Right atrium auricular region (tissue), 2 donors: ENCODE measurements around the gene CCL26. TPM values are rescaled to one million over a fixed set of nuclear protein-coding genes. Genes with fewer than 3 reads are reported as not detected.

Experiments used
- DNase-seq: peaks from one replicate; pipeline ENCODE4 v3.0.0-alpha.2; 2019; ENCODE audit warnings: low spot score
- H3K27ac ChIP-seq, 2 donors: fragments of 200-600 bp; sonication (generic); 1 replicate in 1 of 2; 2 replicates in 1 of 2; pipeline ENCODE4 v1.5.1; 2016 to 2019
- H3K27me3 ChIP-seq, 2 donors: fragments of 200-600 bp; sonication (generic); one replicate each; pipeline versions ENCODE4 v1.5.1 to v1.6.0; 2017 to 2019
- H3K36me3 ChIP-seq: fragments of 200-600 bp; sonication (generic); one replicate; pipeline ENCODE4 v1.5.1; 2016
- H3K4me1 ChIP-seq, 2 donors: fragments of 200-600 bp; sonication (generic); one replicate each; pipeline versions ENCODE4 v1.5.1 to v1.6.0; 2017 to 2019
- H3K4me3 ChIP-seq, 2 donors: fragments of 200-600 bp; sonication (generic); 1 replicate in 1 of 2; 2 replicates in 1 of 2; pipeline ENCODE4 v1.5.1; 2017 to 2019; ENCODE audit warnings: mild to moderate bottlenecking in 1 of 2, moderate library complexity in 1 of 2
- H3K9me3 ChIP-seq, 2 donors: fragments of 200-600 bp; sonication (generic); one replicate each; pipeline ENCODE4 v1.5.1; 2019
- total RNA-seq, 2 donors: library from RNA; depleted of rRNA; stranded (reverse); fragments of >200 nt; gene quantifications; one replicate each; pipeline ENCODE4 v1.1.0, GENCODE V29; 2016
- TF ChIP-seq, protein P1 (sequence below), 2 donors: fragments of 200-600 bp; sonication (generic); IDR thresholded peaks; one replicate each; pipeline ENCODE4 v1.5.1; 2019; ENCODE audit warnings: antibody characterized with exemption in 2 of 2

Gene CCL26, protein sequence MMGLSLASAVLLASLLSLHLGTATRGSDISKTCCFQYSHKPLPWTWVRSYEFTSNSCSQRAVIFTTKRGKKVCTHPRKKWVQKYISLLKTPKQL
- total RNA-seq: 1 to 10 TPM in 1 of 2 donors, under 1 TPM in 1; 0.93 to 3.3 TPM

DNA sequence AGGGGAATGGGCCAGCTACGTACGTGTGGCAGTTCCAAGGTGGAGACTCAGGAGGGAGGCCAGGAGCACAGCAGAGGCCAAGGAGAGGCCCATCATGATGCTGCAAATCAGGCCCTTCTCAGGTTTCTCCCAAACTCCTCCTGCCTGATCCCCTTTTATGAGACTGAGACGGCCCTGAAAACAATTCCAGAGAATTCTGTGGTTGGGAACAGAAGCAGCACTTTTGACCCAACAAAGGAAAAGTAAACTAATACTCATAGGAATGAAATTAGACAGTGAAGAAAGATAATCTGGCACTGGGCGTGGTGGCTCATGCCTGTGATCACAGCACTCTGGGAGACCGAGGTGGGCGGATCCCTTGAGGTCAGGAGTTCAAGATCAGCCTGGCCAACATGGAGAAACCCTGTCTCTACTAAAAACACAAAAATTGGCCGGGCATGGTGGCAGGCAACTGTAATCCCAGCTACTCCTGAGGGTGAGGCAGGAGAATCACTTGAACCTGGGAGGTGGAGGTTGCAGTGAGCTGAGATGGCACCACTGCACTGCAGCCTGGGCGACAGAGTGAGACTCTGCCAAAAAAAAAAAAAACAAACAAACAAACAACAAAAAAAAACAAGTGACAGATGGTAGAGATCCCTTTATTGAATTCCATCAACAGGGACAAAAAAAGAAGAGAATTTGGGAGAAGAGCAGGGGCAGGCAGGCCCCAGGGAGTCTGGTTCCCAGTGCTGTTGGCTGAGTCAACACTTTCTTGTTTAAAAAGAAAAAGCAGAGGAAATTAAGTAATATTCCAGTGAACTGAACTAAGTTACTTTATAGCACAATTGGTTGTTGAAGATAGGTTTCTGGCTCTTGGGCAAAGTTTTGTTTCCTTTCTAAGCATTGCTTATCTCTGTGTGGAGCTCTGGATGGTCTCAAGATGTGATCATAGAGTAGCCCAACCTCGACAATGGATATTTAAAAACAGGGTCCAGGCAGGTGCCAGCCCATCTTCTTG lies at the start of gene CCL26:
TSS of gene CCL26 (minus strand) at position 131 of the 997 bp plus-strand sequence. CDS start at position 96, 35 bp downstream.
- DNase-seq: peak; percentile 83
- H3K4me1 ChIP-seq: no peaks in the 10 kb centered on the region
- peak within 1 kb of the TSS; percentile 29 to 69 for H3K27ac ChIP-seq
- H3K4me3 ChIP-seq: no peak within 1 kb of the TSS
- H3K27me3 ChIP-seq: no peaks in the 10 kb centered on the region
- no peaks in the 10 kb centered on the region for H3K36me3 ChIP-seq
- TF ChIP-seq, protein P1, sequence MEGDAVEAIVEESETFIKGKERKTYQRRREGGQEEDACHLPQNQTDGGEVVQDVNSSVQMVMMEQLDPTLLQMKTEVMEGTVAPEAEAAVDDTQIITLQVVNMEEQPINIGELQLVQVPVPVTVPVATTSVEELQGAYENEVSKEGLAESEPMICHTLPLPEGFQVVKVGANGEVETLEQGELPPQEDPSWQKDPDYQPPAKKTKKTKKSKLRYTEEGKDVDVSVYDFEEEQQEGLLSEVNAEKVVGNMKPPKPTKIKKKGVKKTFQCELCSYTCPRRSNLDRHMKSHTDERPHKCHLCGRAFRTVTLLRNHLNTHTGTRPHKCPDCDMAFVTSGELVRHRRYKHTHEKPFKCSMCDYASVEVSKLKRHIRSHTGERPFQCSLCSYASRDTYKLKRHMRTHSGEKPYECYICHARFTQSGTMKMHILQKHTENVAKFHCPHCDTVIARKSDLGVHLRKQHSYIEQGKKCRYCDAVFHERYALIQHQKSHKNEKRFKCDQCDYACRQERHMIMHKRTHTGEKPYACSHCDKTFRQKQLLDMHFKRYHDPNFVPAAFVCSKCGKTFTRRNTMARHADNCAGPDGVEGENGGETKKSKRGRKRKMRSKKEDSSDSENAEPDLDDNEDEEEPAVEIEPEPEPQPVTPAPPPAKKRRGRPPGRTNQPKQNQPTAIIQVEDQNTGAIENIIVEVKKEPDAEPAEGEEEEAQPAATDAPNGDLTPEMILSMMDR (IDR thresholded peaks at IDR 0.05): no peak
- H3K9me3 ChIP-seq: no peaks in the 10 kb centered on the region

DNA sequence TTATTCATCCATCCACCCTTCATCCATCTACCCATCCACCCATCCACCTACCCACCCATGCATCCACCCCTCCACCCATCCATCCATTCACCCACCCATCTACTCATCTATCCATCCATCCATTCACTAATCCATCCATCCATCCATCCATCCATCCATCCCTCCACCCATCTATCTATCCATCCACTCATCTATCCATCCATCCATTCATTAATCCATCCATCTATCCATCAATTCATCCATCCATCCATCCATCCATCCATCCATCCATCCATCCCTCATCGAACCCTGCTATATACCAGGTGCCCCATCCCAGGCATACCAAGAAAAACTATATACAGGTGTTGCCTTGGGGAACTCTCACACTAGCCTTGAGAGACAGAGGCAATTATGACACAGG lies 48.7 kb upstream of the CCL26 start:
- no peaks in the 10 kb centered on the region for H3K27me3 ChIP-seq
- no peak for DNase-seq
- H3K36me3 ChIP-seq: no peaks in the 10 kb centered on the region
- H3K4me1 ChIP-seq: no peaks in the 10 kb centered on the region
- H3K9me3 ChIP-seq: no peaks in the 10 kb centered on the region
- H3K27ac ChIP-seq: no peak overlapping the region
- no peak overlapping the region for H3K4me3 ChIP-seq
- TF ChIP-seq, protein P1 (IDR thresholded peaks at IDR 0.05): no peak

DNA sequence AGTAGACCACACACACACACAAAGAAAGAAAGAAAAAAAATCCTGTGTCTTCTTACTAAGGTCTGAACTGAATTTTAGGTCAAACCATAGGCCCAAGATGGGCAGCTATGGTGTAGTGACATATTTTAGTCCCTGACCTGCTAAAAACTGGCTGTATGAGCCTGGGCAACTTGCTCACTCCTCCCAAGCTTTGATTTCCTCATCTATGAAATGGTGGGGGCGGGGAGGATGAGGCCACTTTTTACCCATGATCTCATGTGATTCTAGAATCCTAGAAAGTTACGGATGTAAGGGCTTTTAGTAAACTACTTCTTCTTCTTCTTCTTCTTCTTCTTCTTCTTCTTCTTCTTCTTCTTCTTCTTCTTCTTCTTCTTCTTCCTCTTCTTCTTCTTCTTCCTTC lies 47.7 kb upstream of the CCL26 start:
- TF ChIP-seq, protein P1 (IDR thresholded peaks at IDR 0.05): no peak
- no peak overlapping the region for H3K27ac ChIP-seq
- no peaks in the 10 kb centered on the region for H3K36me3 ChIP-seq
- no peak overlapping the region for H3K4me3 ChIP-seq
- H3K9me3 ChIP-seq: no peaks in the 10 kb centered on the region
- DNase-seq: no peak
- H3K4me1 ChIP-seq: no peaks in the 10 kb centered on the region
- H3K27me3 ChIP-seq: no peaks in the 10 kb centered on the region

DNA sequence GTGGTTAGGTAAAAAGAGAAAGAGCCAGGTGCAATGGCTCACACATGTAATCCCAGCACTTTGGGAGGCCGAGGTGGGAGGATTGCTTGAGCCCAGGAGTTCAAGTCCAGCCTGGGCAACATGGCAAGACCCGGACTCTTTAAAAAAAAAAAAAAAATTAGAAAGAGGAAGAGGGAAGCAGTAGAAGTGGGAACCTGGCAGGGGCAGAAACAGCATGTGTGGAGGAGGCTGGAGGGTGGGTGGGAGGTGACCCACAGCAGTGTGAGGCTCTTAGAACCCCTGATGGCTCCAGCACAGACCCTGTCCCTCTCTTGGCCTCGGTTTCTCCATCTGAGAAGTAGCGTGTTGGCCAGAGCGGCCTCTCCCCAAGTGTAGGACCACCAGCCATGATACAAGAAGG lies 46.5 kb upstream of the CCL26 start:
- DNase-seq: no peak
- no peaks in the 10 kb centered on the region for H3K9me3 ChIP-seq
- H3K36me3 ChIP-seq: no peaks in the 10 kb centered on the region
- H3K27ac ChIP-seq: no peak overlapping the region
- TF ChIP-seq, protein P1 (IDR thresholded peaks at IDR 0.05): no peak
- no peaks in the 10 kb centered on the region for H3K27me3 ChIP-seq
- no peaks in the 10 kb centered on the region for H3K4me1 ChIP-seq
- H3K4me3 ChIP-seq: no peak overlapping the region

DNA sequence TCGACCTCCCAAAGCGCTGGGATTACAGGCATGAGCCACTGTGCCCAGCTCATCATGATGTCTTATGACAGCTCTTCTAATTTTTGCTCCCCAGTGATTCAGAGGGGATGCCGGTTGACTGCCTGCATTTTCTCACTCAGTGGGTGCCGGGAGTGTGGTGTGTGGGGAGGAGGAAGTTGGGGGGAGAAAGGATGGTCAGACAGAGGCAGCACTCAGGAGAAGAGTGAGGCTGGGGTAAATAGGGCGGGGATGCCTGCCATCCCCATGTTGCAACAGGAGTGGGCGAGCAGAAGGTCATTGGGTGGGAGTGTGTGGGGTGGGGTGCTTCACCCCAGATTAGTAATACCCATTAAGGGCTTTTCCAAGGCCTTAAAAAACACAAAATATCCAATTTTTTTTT lies 45.1 kb upstream of the CCL26 start:
- no peak overlapping the region for H3K4me3 ChIP-seq
- TF ChIP-seq, protein P1 (IDR thresholded peaks at IDR 0.05): no peak
- H3K27ac ChIP-seq: no peak overlapping the region
- H3K27me3 ChIP-seq: no peaks in the 10 kb centered on the region
- H3K9me3 ChIP-seq: no peaks in the 10 kb centered on the region
- no peaks in the 10 kb centered on the region for H3K36me3 ChIP-seq
- H3K4me1 ChIP-seq: no peaks in the 10 kb centered on the region
- no peak for DNase-seq
